ENCODE measurements around the gene TMSB10.

GRCh38 chr2:84923009-84923408 lies 17.6 kb downstream of the TMSB10 start:
- TF ChIP-seq EZH2phosphoT487 (IDR thresholded peaks at IDR 0.05; ENCODE audit: insufficient read depth, low read depth) (no peak), EZH2 (IDR thresholded peaks at IDR 0.05; ENCODE audit: insufficient read depth, poor library complexity, severe bottlenecking) (no peak)
